WTC11 (cell line): ENCODE measurements around the gene PRKCQ.

Experiments used
- ETV6 ChIP-seq: sonication (generic); formaldehyde crosslinking; IDR thresholded peaks from 2 replicates; pipeline ENCODE4 v1.8.1; 2022; ENCODE audit warnings: mild to moderate bottlenecking, missing genetic modification reagents
- FOXP1 ChIP-seq: sonication (generic); formaldehyde crosslinking; IDR thresholded peaks from 2 replicates; pipeline ENCODE4 v1.8.0; 2022; ENCODE audit warnings: missing genetic modification reagents, mild to moderate bottlenecking, moderate library complexity, borderline replicate concordance
- MAX ChIP-seq: sonication (generic); formaldehyde crosslinking; IDR thresholded peaks from 2 replicates; pipeline ENCODE4 v1.8.0; 2022; ENCODE audit warnings: mild to moderate bottlenecking, missing genetic modification reagents
- TF ChIP-seq, protein P1 (sequence below): fragments of 200-600 bp; IDR thresholded peaks from 2 replicates; pipeline ENCODE4 v1.8.0; 2022; ENCODE audit warnings: antibody characterized with exemption
- TF ChIP-seq, protein P2 (sequence below): sonication (generic); formaldehyde crosslinking; IDR thresholded peaks from 2 replicates; pipeline ENCODE4 v1.8.1; 2023; ENCODE audit warnings: mild to moderate bottlenecking, missing genetic modification reagents, moderate library complexity
- TF ChIP-seq, protein P3 (sequence below): sonication (generic); formaldehyde crosslinking; IDR thresholded peaks from 2 replicates; pipeline ENCODE4 v1.8.1; 2023; ENCODE audit warnings: mild to moderate bottlenecking, missing genetic modification reagents, moderate library complexity

DNA sequence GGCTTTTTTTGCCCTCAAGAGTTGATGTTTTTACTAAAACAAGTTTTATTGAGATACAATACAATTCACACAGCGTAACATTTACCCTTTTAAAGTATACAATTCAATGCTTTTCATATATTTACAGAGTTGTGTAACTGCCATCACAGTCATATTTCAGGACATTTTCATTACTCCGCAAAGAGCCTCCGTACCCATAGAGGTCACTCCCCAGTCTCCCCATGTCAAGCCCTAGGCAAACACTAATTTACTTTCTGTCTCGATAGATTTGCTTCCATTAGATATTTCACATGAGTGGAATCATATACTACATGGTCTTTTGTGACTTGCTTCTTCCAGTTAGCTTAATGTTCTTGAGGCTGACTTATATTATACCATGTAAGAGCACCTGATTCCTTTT, 183.8 kb downstream of the PRKCQ start:
- TF ChIP-seq, protein P1, sequence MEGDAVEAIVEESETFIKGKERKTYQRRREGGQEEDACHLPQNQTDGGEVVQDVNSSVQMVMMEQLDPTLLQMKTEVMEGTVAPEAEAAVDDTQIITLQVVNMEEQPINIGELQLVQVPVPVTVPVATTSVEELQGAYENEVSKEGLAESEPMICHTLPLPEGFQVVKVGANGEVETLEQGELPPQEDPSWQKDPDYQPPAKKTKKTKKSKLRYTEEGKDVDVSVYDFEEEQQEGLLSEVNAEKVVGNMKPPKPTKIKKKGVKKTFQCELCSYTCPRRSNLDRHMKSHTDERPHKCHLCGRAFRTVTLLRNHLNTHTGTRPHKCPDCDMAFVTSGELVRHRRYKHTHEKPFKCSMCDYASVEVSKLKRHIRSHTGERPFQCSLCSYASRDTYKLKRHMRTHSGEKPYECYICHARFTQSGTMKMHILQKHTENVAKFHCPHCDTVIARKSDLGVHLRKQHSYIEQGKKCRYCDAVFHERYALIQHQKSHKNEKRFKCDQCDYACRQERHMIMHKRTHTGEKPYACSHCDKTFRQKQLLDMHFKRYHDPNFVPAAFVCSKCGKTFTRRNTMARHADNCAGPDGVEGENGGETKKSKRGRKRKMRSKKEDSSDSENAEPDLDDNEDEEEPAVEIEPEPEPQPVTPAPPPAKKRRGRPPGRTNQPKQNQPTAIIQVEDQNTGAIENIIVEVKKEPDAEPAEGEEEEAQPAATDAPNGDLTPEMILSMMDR, result no peak
- TF ChIP-seq FOXP1 (CRISPR knock-in tag) (no peak), ETV6 (CRISPR knock-in tag) (no peak), MAX (no peak)
- TF ChIP-seq, protein P2, sequence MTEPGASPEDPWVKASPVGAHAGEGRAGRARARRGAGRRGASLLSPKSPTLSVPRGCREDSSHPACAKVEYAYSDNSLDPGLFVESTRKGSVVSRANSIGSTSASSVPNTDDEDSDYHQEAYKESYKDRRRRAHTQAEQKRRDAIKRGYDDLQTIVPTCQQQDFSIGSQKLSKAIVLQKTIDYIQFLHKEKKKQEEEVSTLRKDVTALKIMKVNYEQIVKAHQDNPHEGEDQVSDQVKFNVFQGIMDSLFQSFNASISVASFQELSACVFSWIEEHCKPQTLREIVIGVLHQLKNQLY, result no peak
- TF ChIP-seq, protein P3, sequence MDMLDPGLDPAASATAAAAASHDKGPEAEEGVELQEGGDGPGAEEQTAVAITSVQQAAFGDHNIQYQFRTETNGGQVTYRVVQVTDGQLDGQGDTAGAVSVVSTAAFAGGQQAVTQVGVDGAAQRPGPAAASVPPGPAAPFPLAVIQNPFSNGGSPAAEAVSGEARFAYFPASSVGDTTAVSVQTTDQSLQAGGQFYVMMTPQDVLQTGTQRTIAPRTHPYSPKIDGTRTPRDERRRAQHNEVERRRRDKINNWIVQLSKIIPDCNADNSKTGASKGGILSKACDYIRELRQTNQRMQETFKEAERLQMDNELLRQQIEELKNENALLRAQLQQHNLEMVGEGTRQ (CRISPR knock-in tag), result no peak
